GM19043 (cell line): ENCODE measurements around the gene SNPH.

ENCODE experiments used
- ATAC-seq: cut with Tn5 transposase; IDR thresholded peaks from one replicate; pipeline ENCODE4 v1.9.1; 2021; ENCODE audit warnings: low read depth; ENCODE audit not compliant: unreplicated experiment

The SNPH gene

DNA sequence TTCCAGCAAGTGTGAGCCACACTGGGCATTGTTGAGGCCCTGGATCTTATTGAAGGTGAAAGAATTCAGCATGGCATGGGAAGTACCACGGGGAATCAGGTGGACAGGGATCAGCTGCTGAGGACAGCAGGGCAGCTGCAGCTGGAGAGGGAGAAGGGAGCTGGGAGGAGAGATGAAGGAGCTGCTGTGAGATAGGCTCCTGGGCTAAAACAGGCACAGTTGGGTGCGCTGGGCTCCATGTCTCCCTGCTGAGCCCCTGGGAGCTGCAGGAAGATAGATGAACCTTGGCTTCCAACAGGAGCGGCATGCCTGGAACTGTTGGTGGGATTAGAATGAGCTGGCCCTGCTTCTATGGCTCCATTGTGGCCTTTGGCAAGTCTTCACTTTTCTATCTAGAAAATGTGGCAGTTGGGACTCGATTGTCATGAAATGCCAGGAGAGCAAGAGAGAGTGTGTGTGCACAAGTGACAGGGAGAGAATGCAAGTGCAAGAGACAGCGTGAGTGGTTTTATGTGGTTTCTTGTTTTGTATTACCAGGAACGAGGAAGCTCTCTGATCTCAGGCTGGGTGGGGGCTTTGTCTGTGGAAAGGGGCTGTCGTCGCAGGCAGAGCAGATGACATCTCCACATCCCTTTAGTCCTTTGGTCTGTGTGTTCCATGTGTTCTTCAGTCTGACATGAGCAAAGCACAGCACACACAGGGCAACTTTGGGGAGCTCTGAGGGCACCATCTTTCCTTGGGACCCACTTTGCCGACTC lies 20.4 kb downstream of the SNPH start:
- no peak for ATAC-seq

GRCh38 chr20:1287306-1287705 lies 21.2 kb downstream of the SNPH start:
- ATAC-seq: no peak

DNA sequence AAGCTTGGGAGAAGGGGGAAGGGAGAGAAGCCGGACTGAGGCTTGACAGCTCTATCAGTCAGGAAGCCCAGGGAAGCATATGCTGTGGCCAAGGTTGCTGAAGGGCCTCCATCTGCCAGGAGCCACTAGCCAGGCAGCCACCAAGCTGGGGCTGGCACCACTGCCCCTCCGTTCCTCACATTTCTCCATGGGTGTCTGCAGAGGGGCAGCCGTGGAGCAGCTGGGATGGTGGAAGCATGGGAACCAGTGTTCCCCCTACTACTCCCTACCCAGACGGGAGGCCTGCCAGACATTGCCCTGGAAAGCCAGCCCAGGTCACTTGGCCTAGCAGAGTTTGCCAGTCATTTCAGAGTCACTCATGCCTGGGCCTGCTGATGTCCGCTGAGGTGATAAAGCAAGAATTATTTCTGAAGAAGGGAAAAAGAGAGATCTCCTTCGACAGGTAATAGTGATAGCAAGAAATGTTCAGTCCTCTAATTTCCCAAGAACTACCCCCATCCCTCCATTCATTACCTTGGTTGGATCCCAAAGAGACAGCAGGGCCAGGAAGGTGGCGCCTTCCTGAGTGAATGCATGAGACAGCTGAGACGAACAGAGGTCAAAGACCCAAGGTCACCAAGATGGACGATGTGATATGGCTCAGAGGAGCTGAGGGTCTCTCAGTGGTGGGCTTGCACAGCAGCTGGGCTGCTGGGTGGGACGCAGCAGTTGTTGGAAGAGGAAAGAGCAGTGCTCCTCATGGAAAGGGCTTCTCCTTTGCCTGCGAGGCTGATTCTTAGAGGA lies 21.9 kb downstream of the SNPH start:
- no peak for ATAC-seq

GRCh38 chr20:1291191-1291741 lies 25.2 kb downstream of the SNPH start:
- ATAC-seq: no peak

DNA sequence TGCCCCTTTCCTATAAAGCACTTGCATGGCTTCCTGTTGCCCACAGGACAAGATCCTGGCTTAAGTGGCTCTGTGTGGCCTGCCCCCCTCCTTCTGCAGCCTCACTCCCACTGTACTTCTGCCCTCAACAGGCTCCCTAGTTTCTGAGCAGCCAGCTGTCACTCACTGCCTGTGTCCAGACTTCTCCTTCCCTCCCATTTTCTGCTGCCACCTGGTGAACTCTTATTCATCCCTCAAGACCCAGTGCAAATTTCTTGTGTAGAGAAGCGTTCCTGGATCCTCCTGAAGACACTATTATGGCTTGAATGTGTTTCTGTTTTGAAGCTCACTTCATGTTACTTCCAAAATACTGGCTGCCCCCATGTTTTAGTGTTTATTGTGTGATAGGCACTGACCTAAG lies 26.5 kb downstream of the SNPH start:
- no peak for ATAC-seq

DNA sequence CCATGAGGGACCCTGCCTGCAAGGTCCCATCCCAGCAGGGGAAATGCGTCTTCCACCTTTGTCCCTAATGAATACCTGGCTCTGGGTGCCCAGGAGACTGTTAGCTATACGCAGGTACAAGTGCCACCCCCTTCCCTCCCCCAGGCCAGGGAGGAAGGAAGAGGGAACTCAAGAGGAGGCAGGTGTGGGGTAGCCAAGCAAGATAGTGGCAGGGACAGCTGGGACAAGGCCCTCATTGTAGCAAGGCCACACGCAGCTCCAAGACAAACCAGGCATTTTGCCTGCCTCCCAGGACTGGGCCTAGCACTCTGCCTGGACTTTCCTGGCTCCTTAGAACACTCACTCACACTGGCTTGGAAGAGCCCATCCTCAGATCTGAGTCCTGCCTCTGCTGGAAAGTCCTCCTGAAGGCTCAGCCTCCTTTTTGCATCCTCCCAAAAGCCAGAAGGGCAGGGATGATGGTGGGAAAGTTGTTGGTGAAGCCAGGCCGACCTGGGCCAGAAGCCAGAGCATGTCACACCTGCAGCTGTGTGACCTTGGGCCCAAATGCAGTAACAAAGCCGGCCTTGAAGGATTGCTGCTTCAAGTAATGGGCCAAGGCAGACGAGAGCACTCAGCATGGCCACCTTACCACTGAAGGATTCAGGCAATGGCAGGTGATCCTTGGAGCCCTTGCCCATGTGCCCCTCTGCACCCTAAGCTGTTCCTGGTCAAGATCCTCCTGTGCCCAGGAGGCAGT lies 27.7 kb downstream of the SNPH start:
- ATAC-seq: no peak

GRCh38 chr20:1294497-1294896 lies 28.4 kb downstream of the SNPH start:
- no peak for ATAC-seq

GRCh38 chr20:1295276-1295930 lies 29.3 kb downstream of the SNPH start:
- ATAC-seq: no peak

GRCh38 chr20:1296117-1296610 lies 30.1 kb downstream of the SNPH start:
- no peak for ATAC-seq

- no peak for ATAC-seq
Observed at GRCh38 chr20:1296922-1297321, 30.8 kb downstream of the SNPH start.

- ATAC-seq: no peak
Observed at GRCh38 chr20:1297486-1297885, 31.4 kb downstream of the SNPH start.

DNA sequence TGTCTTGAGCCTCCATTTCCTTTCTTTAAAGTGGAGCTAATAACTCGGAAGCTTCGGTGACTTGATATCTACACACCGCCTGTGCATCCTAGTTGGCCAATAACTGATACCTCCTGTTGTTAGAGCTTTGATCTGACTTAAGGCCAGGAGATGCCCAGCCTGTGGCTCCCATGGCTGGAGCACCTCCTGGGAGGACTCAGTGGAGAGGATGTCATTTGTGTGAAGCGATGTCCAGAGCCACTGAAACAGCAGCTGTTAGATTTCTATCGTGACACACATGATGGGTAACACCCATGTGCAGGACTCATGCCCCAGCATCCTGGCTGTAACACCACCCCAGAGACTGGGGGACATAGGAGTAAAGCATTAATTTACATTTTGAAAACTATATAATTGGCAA lies 32.1 kb downstream of the SNPH start:
- ATAC-seq: no peak

GRCh38 chr20:1298888-1299511 lies 32.9 kb downstream of the SNPH start:
- no peak for ATAC-seq

GRCh38 chr20:1299522-1299921 lies 33.4 kb downstream of the SNPH start:
- no peak for ATAC-seq

- no peak for ATAC-seq
Observed at GRCh38 chr20:1300083-1300840, 34.2 kb downstream of the SNPH start.

DNA sequence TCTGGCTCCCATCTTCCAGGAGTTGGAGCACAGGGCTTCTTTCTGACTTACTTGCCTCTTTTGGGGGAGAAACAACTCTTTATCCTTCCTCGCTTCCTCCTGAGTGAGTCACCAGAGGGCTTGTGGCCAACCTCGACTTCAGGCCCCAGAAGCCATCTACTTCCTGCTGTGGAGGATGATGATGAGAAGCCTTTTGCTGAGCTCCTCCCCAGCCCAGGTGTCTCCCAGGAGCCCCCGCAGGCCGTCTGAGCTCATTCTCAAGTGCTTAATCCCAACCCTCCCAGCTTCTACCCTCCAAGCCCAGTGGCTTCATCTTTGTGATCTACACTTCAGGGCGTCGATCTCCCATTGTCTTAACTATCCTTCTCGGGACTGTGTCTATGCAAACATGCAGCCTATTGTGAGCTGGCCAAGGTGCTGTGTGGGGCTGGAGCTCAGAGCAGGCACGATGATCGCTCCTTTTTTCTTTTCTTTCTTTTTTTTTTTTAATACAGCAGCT lies 35.0 kb downstream of the SNPH start:
- ATAC-seq: no peak

GRCh38 chr20:1302685-1303541 lies 36.8 kb downstream of the SNPH start:
- no peak for ATAC-seq
